Mesendoderm (in vitro differentiated cells): ENCODE data around the gene SPATA17.
A peak's percentile ranks its signal among the peaks of the same experiment; 100 is the strongest.

Experiments
- DNase-seq: peaks from one replicate; pipeline ENCODE4 v3.0.0; 2013
- H2AK5ac ChIP-seq: 2 replicates; pipeline ENCODE4 v1.6.1; 2013; ENCODE audit warnings: low read length, inconsistent platforms
- H2BK120ac ChIP-seq: 2 replicates; pipeline ENCODE4 v1.6.1; 2013; ENCODE audit warnings: low read depth, mild to moderate bottlenecking, low read length, moderate library complexity, mixed read lengths
- H2BK15ac ChIP-seq: replicated peaks from 2 replicates; pipeline ENCODE4 v1.6.1; 2013; ENCODE audit warnings: low read depth, mild to moderate bottlenecking, moderate library complexity
- H2BK5ac ChIP-seq: 2 replicates; pipeline ENCODE4 v1.6.1; 2013; ENCODE audit warnings: low read length, inconsistent platforms
- H3K18ac ChIP-seq: 2 replicates; pipeline ENCODE4 v1.6.1; 2013; ENCODE audit warnings: mild to moderate bottlenecking, low read length, mixed read lengths
- H3K23ac ChIP-seq: one replicate; pipeline ENCODE4 v1.6.1; 2013; ENCODE audit warnings: low read length
- H3K27ac ChIP-seq: 2 replicates; pipeline ENCODE4 v1.5.1; 2013; ENCODE audit warnings: low read depth, mild to moderate bottlenecking, inconsistent platforms, low read length, moderate library complexity
- H3K27me3 ChIP-seq: 2 replicates; pipeline ENCODE4 v1.6.1; 2013; ENCODE audit warnings: low read length, control low read depth, mild to moderate bottlenecking, inconsistent platforms; ENCODE audit not compliant: insufficient read depth, poor library complexity
- H3K36me3 ChIP-seq: 2 replicates; pipeline ENCODE4 v1.6.1; 2013; ENCODE audit warnings: low read length, inconsistent platforms; ENCODE audit not compliant: control insufficient read depth, insufficient read depth
- H3K4ac ChIP-seq: one replicate; pipeline ENCODE4 v1.6.1; 2013; ENCODE audit warnings: low read depth, mild to moderate bottlenecking, low read length, moderate library complexity
- H3K4me1 ChIP-seq: 2 replicates; pipeline ENCODE4 v1.6.1; 2013; ENCODE audit warnings: low read depth, low read length, inconsistent platforms; ENCODE audit not compliant: control insufficient read depth
- H3K4me2 ChIP-seq: 2 replicates; pipeline ENCODE4 v1.6.1; 2013; ENCODE audit warnings: low read length
- H3K4me3 ChIP-seq: 2 replicates; pipeline ENCODE4 v1.5.1; 2013; ENCODE audit warnings: mild to moderate bottlenecking, low read length
- H3K56ac ChIP-seq: one replicate; pipeline ENCODE4 v1.6.1; 2013; ENCODE audit warnings: low read length
- H3K79me1 ChIP-seq: 2 replicates; pipeline ENCODE4 v1.6.1; 2013; ENCODE audit warnings: low read length, inconsistent platforms
- H3K79me2 ChIP-seq: 2 replicates; pipeline ENCODE4 v1.6.1; 2013; ENCODE audit warnings: mild to moderate bottlenecking, low read length; ENCODE audit not compliant: control insufficient read depth, insufficient read depth
- H3K9ac ChIP-seq: 2 replicates; pipeline ENCODE4 v1.6.1; 2013; ENCODE audit warnings: low read length, inconsistent platforms
- H4K5ac ChIP-seq: one replicate; pipeline ENCODE4 v1.6.1; 2013; ENCODE audit warnings: low read length
- H4K8ac ChIP-seq: one replicate; pipeline ENCODE4 v1.6.1; 2013; ENCODE audit warnings: low read depth, mild to moderate bottlenecking, control low read depth, low read length, moderate library complexity
- WGBS: extraction: QIAGEN DNeasy Blood & Tissue Kit; methylation state at CpG from one replicate; pipeline ENCODE4 v1.1.7; 2013; ENCODE audit warnings: low lambda C conversion rate, missing lambda C conversion rate; ENCODE audit not compliant: insufficient coverage; ENCODE audit errors: extremely low coverage; 5-methylcytosine and 5-hydroxymethylcytosine counted together

The SPATA17 gene

DNA sequence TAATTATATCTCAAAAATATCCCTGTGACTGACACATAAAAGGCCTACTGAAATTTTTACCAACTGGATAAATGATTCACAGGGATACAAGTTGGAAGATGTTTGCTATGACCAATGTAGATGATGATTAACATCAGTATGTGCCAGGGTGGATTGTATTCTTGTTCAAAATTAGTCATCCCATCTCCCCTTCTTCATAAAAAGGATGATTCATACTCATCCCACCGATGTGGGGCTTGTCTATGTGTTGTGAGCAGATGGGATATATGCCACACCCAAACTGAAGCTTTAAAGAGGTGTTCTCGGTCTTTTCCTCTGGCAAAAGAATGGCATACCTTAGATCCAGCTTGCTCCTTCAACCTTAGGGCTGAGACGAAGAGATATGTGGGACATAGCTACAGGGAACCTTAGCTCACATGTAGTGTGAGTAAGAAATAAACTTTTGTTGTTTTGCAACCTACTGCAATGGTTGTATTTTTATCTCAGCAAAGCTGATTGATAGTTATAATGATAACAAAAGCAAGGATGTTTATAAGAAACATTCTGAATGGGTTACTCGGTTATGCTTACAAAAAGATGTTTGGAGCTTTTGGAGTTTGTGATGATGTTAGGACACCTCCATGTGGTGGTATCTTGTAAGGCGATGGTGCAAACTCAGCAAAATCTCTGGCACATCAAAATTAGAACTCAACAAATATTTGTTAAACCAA is 29.4 kb downstream of the SPATA17 start:
- no CpG with 5 or more reads among the region's 5 CpGs for WGBS

GRCh38 chr1:217661407-217661806 is 30.3 kb downstream of the SPATA17 start:
- Histone ChIP-seq H3K4me2 (no peak overlapping the region), H3K18ac (no peak overlapping the region), H3K79me2 (no peaks in the 10 kb centered on the region), H3K56ac (no peak overlapping the region), H2BK5ac (no peak overlapping the region), H2BK15ac (no peak overlapping the region), H3K36me3 (no peaks in the 10 kb centered on the region), H2AK5ac (no peak overlapping the region), H3K4me1 (no peaks in the 10 kb centered on the region), H3K9ac (no peak overlapping the region), H3K4ac (no peak overlapping the region), H2BK120ac (no peak overlapping the region), H3K27me3 (no peaks in the 10 kb centered on the region), H4K5ac (no peak overlapping the region), H3K27ac (no peak overlapping the region), H4K8ac (no peak overlapping the region), H3K4me3 (no peak overlapping the region), H3K79me1 (no peaks in the 10 kb centered on the region), H3K23ac (no peak overlapping the region)
- DNase-seq, result no peak

More for the DNA sequence above, 29.4 kb downstream of the SPATA17 start:
- H3K4me3 ChIP-seq, result no peak overlapping the region
- no peak overlapping the region for H3K9ac ChIP-seq
- H3K23ac ChIP-seq, result no peak overlapping the region
- H2AK5ac ChIP-seq, result no peak overlapping the region
- H4K5ac ChIP-seq, result no peak overlapping the region
- H2BK15ac ChIP-seq, result no peak overlapping the region
- no peaks in the 10 kb centered on the region for H3K79me1 ChIP-seq
- no peak overlapping the region for H3K27ac ChIP-seq
- H3K27me3 ChIP-seq, result no peaks in the 10 kb centered on the region
- no peak overlapping the region for H3K56ac ChIP-seq
- H3K4me2 ChIP-seq, result no peak overlapping the region
- no peak overlapping the region for H2BK120ac ChIP-seq
- H3K4ac ChIP-seq, result no peak overlapping the region
- H3K4me1 ChIP-seq, result no peaks in the 10 kb centered on the region
- no peak overlapping the region for H3K18ac ChIP-seq
- H2BK5ac ChIP-seq, result no peak overlapping the region
- H3K79me2 ChIP-seq, result no peaks in the 10 kb centered on the region
- no peaks in the 10 kb centered on the region for H3K36me3 ChIP-seq
- peak; percentile 13 for DNase-seq
- H4K8ac ChIP-seq, result no peak overlapping the region

- Histone ChIP-seq H3K4me3 (no peak overlapping the region), H3K56ac (no peak overlapping the region), H3K4me1 (no peaks in the 10 kb centered on the region), H3K4ac (no peak overlapping the region), H4K8ac (no peak overlapping the region), H3K18ac (no peak overlapping the region), H3K36me3 (no peaks in the 10 kb centered on the region), H3K27ac (no peak overlapping the region), H3K9ac (no peak overlapping the region), H4K5ac (no peak overlapping the region), H3K27me3 (no peaks in the 10 kb centered on the region), H2BK15ac (no peak overlapping the region), H3K79me2 (no peaks in the 10 kb centered on the region), H2BK120ac (no peak overlapping the region), H3K4me2 (no peak overlapping the region), H3K23ac (no peak overlapping the region), H2BK5ac (no peak overlapping the region), H2AK5ac (no peak overlapping the region), H3K79me1 (no peaks in the 10 kb centered on the region)
- no CpG with 5 or more reads among the region's 2 CpGs for WGBS
- DNase-seq, result no peak
Measured at GRCh38 chr1:217668351-217668940, 37.3 kb downstream of the SPATA17 start.

DNA sequence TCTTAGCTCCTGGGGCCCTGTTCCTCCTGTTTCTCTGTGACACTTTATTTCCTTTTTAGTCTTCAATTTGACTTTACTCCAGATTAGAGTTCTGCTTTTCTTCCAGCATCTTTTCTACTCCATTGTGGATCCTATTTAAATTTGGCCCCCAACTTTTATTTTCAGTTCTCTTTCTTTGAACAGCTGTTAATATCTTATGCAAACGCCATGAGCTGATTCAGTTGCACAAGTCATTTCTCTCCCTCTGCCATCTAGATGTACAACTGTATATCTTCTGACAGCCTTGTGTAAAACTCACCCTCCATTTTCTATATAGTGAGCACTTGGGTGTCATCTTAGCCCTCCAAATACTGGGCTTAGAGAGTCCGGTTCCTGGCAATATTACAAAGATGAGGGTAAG is 42.2 kb downstream of the SPATA17 start:
- Histone ChIP-seq H2BK120ac (no peak overlapping the region), H3K4me3 (no peak overlapping the region), H3K4ac (no peak overlapping the region), H3K79me1 (no peaks in the 10 kb centered on the region), H2AK5ac (no peak overlapping the region), H2BK15ac (no peak overlapping the region), H3K4me1 (no peaks in the 10 kb centered on the region), H3K36me3 (no peaks in the 10 kb centered on the region), H4K8ac (peak overlapping the region; percentile 5), H3K56ac (no peak overlapping the region), H3K27me3 (no peaks in the 10 kb centered on the region), H3K4me2 (no peak overlapping the region), H3K18ac (no peak overlapping the region), H3K9ac (no peak overlapping the region), H3K27ac (no peak overlapping the region), H4K5ac (no peak overlapping the region), H2BK5ac (no peak overlapping the region), H3K23ac (no peak overlapping the region), H3K79me2 (no peaks in the 10 kb centered on the region)
- no CpG with 5 or more reads among the region's 2 CpGs for WGBS
- DNase-seq, result no peak

GRCh38 chr1:217674028-217674729 is 43.0 kb downstream of the SPATA17 start:
- no peaks in the 10 kb centered on the region for H3K4me1 ChIP-seq
- H3K79me2 ChIP-seq, result no peaks in the 10 kb centered on the region
- no peak for DNase-seq

More at GRCh38 chr1:217674028-217674729, 43.0 kb downstream of the SPATA17 start:
- H2AK5ac ChIP-seq, result no peak overlapping the region
- no peak overlapping the region for H3K4me2 ChIP-seq
- no peaks in the 10 kb centered on the region for H3K79me1 ChIP-seq
- H3K36me3 ChIP-seq, result no peaks in the 10 kb centered on the region
- no peak overlapping the region for H3K18ac ChIP-seq
- no peak overlapping the region for H3K23ac ChIP-seq
- no peak overlapping the region for H3K4ac ChIP-seq
- WGBS, result no CpG with 5 or more reads among the region's 4 CpGs
- H3K56ac ChIP-seq, result no peak overlapping the region
- no peak overlapping the region for H4K8ac ChIP-seq
- H3K27me3 ChIP-seq, result no peaks in the 10 kb centered on the region
- no peak overlapping the region for H2BK5ac ChIP-seq
- H3K4me3 ChIP-seq, result no peak overlapping the region
- no peak overlapping the region for H3K9ac ChIP-seq
- H4K5ac ChIP-seq, result no peak overlapping the region
- no peak overlapping the region for H2BK120ac ChIP-seq
- no peak overlapping the region for H3K27ac ChIP-seq
- H2BK15ac ChIP-seq, result no peak overlapping the region
